Lung (tissue), 13 donors: ENCODE data around the gene IL18BP. TPM values are rescaled to one million over a fixed set of nuclear protein-coding genes. Genes with fewer than 3 reads are reported as not detected.

Experiments
- ATAC-seq: fragments of 200-7000 bp; cut with Tn5 transposase; one replicate; pipeline ENCODE4 v1.9.1; 2020; ENCODE audit warnings: moderate number of reproducible peaks; ENCODE audit not compliant: insufficient read depth, low FRiP score
- DNase-seq, 3 donors: peaks; one replicate each; pipeline ENCODE4 v3.0.0-alpha.2; 2013 to 2017
- H3K27ac ChIP-seq, 2 donors: one replicate each; pipeline ENCODE4 v1.5.1; 2013; ENCODE audit warnings: mild to moderate bottlenecking in 2 of 2, moderate library complexity in 2 of 2, control low read depth in 1 of 2, inconsistent platforms in 1 of 2, low read depth in 1 of 2, low read length in 1 of 2
- H3K27me3 ChIP-seq, 3 donors: one replicate each; pipeline ENCODE4 v1.5.1; 2013; ENCODE audit warnings: low read length in 2 of 3; ENCODE audit not compliant: control insufficient read depth in 3 of 3, insufficient read depth in 3 of 3
- H3K36me3 ChIP-seq, 4 donors: one replicate each; pipeline ENCODE4 v1.5.1; 2013; ENCODE audit warnings: low read length in 4 of 4, mild to moderate bottlenecking in 1 of 4, moderate library complexity in 1 of 4; ENCODE audit not compliant: control insufficient read depth in 4 of 4, insufficient read depth in 4 of 4
- H3K4me1 ChIP-seq, 5 donors: one replicate each; pipeline ENCODE4 v1.5.1; 2013; ENCODE audit warnings: low read length in 5 of 5, mild to moderate bottlenecking in 2 of 5, moderate library complexity in 1 of 5; ENCODE audit not compliant: control insufficient read depth in 5 of 5, insufficient read depth in 5 of 5
- H3K4me3 ChIP-seq: one replicate; pipeline ENCODE4 v1.5.1; 2013; ENCODE audit warnings: mild to moderate bottlenecking, control low read depth, moderate library complexity
- H3K9ac ChIP-seq, 2 donors: one replicate each; pipeline ENCODE4 v1.5.1; 2013; ENCODE audit warnings: low read length in 2 of 2, control low read depth in 1 of 2; ENCODE audit not compliant: insufficient read depth in 1 of 2
- H3K9me3 ChIP-seq, 4 donors: one replicate each; pipeline ENCODE4 v1.5.1; 2013; ENCODE audit warnings: low read length in 3 of 4, mild to moderate bottlenecking in 1 of 4, moderate library complexity in 1 of 4; ENCODE audit not compliant: control insufficient read depth in 4 of 4, insufficient read depth in 3 of 4
- WGBS, 2 donors: extraction: QIAGEN DNeasy Blood & Tissue Kit; methylation state at CpG; one replicate each; pipeline ENCODE4 v1.1.7; 2013; 5-methylcytosine and 5-hydroxymethylcytosine counted together
- polyA plus RNA-seq, 2 donors: library from polyadenylated mRNA; stranded (reverse); fragments of 200-250 nt; gene quantifications; one replicate each; pipeline ENCODE4 v1.2.1, GENCODE V29; 2013
- small RNA-seq: library from RNA; depleted of rRNA; stranded (forward); fragments of <200 nt; gene quantifications from one replicate; pipeline ENCODE3, GENCODE V24; 2014; ENCODE audit warnings: low replicate concordance
- total RNA-seq, 2 donors: library from RNA; depleted of rRNA in 1 of 2; stranded (reverse); fragments of >200 nt in 1 of 2; gene quantifications; one replicate each; pipeline ENCODE4 v1.2.1, GENCODE V29; 2014 to 2021
- TF ChIP-seq, protein P1 (sequence below): IDR thresholded peaks from 2 replicates; pipeline ENCODE4 v1.5.1; 2012; ENCODE audit warnings: mild to moderate bottlenecking; ENCODE audit errors: control extremely low read depth, extremely low read depth
- donor health status: control.
- donor health status: control.
- donor health status: Bipolar disorder and iron deficiency.
- donor health status: healthy.
- donor health status: DM: yes; HTN: yes; CAD: no.

The IL18BP gene
- total and polyA plus RNA-seq, 4 donors = 8.6 to 38.6 (median 20.1) TPM

DNA sequence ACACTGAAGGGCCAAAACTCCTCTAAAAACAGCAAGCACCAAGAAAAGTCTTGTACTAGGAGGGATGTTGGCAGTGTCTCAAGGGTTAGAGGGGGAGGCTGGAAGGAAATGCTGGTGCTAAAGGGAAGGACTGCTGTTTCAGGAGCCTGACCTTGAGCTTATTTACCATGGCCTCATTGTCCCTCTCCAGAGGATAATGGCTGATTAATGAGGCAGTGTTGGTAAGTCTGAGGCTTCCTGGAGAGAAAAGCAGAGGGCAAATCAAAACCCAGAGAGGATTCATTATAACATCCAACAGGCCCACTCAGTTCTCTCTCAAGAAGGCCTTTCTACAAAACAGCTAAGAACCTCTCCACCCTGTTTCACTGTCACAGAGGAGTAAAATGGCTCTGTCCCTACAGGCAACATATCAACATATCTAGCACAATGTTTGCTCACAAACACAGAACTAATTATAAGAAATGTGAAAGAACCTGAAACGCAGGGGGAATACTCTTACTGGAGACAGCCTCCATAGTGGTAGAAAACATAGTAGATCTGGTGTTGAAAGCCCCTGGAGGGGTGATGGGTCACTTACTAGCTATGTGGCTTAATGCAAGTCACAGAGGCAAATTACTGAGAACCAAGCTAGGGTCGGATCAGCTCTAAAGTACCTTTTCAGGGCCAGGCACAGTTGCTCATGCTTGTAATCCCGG is 50.2 kb downstream of the IL18BP start:
- peak overlapping the region in 1 of 2 donors; percentile 49 for H3K27ac ChIP-seq
- TF ChIP-seq, protein P1, sequence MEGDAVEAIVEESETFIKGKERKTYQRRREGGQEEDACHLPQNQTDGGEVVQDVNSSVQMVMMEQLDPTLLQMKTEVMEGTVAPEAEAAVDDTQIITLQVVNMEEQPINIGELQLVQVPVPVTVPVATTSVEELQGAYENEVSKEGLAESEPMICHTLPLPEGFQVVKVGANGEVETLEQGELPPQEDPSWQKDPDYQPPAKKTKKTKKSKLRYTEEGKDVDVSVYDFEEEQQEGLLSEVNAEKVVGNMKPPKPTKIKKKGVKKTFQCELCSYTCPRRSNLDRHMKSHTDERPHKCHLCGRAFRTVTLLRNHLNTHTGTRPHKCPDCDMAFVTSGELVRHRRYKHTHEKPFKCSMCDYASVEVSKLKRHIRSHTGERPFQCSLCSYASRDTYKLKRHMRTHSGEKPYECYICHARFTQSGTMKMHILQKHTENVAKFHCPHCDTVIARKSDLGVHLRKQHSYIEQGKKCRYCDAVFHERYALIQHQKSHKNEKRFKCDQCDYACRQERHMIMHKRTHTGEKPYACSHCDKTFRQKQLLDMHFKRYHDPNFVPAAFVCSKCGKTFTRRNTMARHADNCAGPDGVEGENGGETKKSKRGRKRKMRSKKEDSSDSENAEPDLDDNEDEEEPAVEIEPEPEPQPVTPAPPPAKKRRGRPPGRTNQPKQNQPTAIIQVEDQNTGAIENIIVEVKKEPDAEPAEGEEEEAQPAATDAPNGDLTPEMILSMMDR = no peak
- no peaks in the 10 kb centered on the region for H3K36me3 ChIP-seq
- DNase-seq (peak in 1 of 3 donors; percentile 61), ATAC-seq (no peak)
- no peaks in the 10 kb centered on the region for H3K9me3 ChIP-seq
- H3K9ac ChIP-seq = peak overlapping the region in 1 of 2 donors; percentile 52
- H3K4me1 ChIP-seq = peaks cover 0 to 26% (median 7%) of the 10 kb centered on the region in 5 donors
- no peaks in the 10 kb centered on the region for H3K27me3 ChIP-seq
- H3K4me3 ChIP-seq = no peak overlapping the region
- WGBS, 2 donors = 87 to 90% methylated on average over 3 of the region's 3 CpGs

Small RNA genes within 50 kb of the gene (small RNA-seq; reads per million reads assigned to genes)
- gene RNU6-72P = not detected

Other genes with a start within 250 kb of the IL18BP start
- not detected for gene DEFB108B, start 165.7 kb upstream of the IL18BP start, total RNA-seq
- gene DEFB108B, start 165.7 kb upstream of the IL18BP start, polyA plus RNA-seq = not detected
- not detected for gene DEFB131B, start 120.5 kb upstream of the IL18BP start, total RNA-seq
- not detected for gene DEFB131B, start 120.5 kb upstream of the IL18BP start, polyA plus RNA-seq
- gene XNDC1N, start 70.3 kb upstream of the IL18BP start, total RNA-seq = 10 to 100 TPM in 1 of 2 donors, 1 to 10 TPM in 1; 7.0 to 20.4 TPM
- 1 to 10 TPM; 2.0 to 2.1 TPM for gene XNDC1N, start 70.3 kb upstream of the IL18BP start, polyA plus RNA-seq
- 10 to 100 TPM; 26.7 to 28.5 TPM for gene RNF121, start 69.9 kb upstream of the IL18BP start, total RNA-seq
- gene RNF121, start 69.9 kb upstream of the IL18BP start, polyA plus RNA-seq = 10 to 100 TPM; 14.0 to 30.2 TPM
- gene NUMA1, start 81.6 kb downstream of the IL18BP start, total RNA-seq = 100 to 1,000 TPM; 161 to 277 TPM
- gene NUMA1, start 81.6 kb downstream of the IL18BP start, polyA plus RNA-seq = 100 to 1,000 TPM in 1 of 2 donors, 10 to 100 TPM in 1; 79.9 to 166 TPM
- gene LRRC51, start 81.9 kb downstream of the IL18BP start, total RNA-seq = 10 to 100 TPM; 28.7 to 29.6 TPM
- gene LRRC51, start 81.9 kb downstream of the IL18BP start, polyA plus RNA-seq = 10 to 100 TPM; 10.4 to 10.9 TPM
- 100 to 1,000 TPM in 1 of 2 donors, 10 to 100 TPM in 1; 51.2 to 117 TPM for gene LAMTOR1, start 104.4 kb downstream of the IL18BP start, total RNA-seq
- gene LAMTOR1, start 104.4 kb downstream of the IL18BP start, polyA plus RNA-seq = 100 to 1,000 TPM; 104 to 231 TPM
- not detected for gene TOMT, start 107.0 kb downstream of the IL18BP start, total RNA-seq
- gene TOMT, start 107.0 kb downstream of the IL18BP start, polyA plus RNA-seq = not detected
- 10 to 100 TPM; 11.3 to 45.4 TPM for gene ANAPC15, start 113.8 kb downstream of the IL18BP start, total RNA-seq
- 10 to 100 TPM; 50.4 to 72.0 TPM for gene ANAPC15, start 113.8 kb downstream of the IL18BP start, polyA plus RNA-seq
- 1 to 10 TPM; 5.1 to 6.5 TPM for gene FOLR3, start 136.8 kb downstream of the IL18BP start, total RNA-seq
- gene FOLR3, start 136.8 kb downstream of the IL18BP start, polyA plus RNA-seq = 10 to 100 TPM in 1 of 2 donors, 1 to 10 TPM in 1; 1.1 to 14.0 TPM
- 100 to 1,000 TPM; 120 to 182 TPM for gene FOLR1, start 193.2 kb downstream of the IL18BP start, total RNA-seq
- gene FOLR1, start 193.2 kb downstream of the IL18BP start, polyA plus RNA-seq = 100 to 1,000 TPM in 1 of 2 donors, 10 to 100 TPM in 1; 76.0 to 212 TPM
- 10 to 100 TPM in 1 of 2 donors, 1 to 10 TPM in 1; 9.3 to 19.7 TPM for gene FOLR2, start 217.9 kb downstream of the IL18BP start, total RNA-seq
- 10 to 100 TPM in 1 of 2 donors, 1 to 10 TPM in 1; 3.2 to 11.2 TPM for gene FOLR2, start 217.9 kb downstream of the IL18BP start, polyA plus RNA-seq
- gene INPPL1, start 225.9 kb downstream of the IL18BP start, total RNA-seq = 100 to 1,000 TPM in 1 of 2 donors, 10 to 100 TPM in 1; 76.7 to 199 TPM
- gene INPPL1, start 225.9 kb downstream of the IL18BP start, polyA plus RNA-seq = 100 to 1,000 TPM in 1 of 2 donors, 10 to 100 TPM in 1; 66.3 to 107 TPM
- not detected for gene PHOX2A, start 245.3 kb downstream of the IL18BP start, total RNA-seq
- gene PHOX2A, start 245.3 kb downstream of the IL18BP start, polyA plus RNA-seq = not detected